Muscle layer of colon (tissue), 2 donors: Measurements from ENCODE around the gene PRKG1.

Experiments
- H3K27ac ChIP-seq: one replicate; pipeline ENCODE4 v1.7.0; 2013; ENCODE audit warnings: low read depth, mild to moderate bottlenecking, low read length, moderate library complexity
- H3K27me3 ChIP-seq, 2 donors: one replicate each; pipeline ENCODE4 v1.7.0; 2013; ENCODE audit warnings: low read length in 2 of 2, mild to moderate bottlenecking in 2 of 2; ENCODE audit not compliant: insufficient read depth in 2 of 2, control insufficient read depth in 1 of 2
- H3K36me3 ChIP-seq: one replicate; pipeline ENCODE4 v1.7.0; 2013; ENCODE audit warnings: mild to moderate bottlenecking, low read length; ENCODE audit not compliant: insufficient read depth
- H3K4me1 ChIP-seq: one replicate; pipeline ENCODE4 v1.7.0; 2013; ENCODE audit warnings: mild to moderate bottlenecking, low read length; ENCODE audit not compliant: insufficient read depth
- H3K4me3 ChIP-seq, 2 donors: one replicate each; pipeline ENCODE4 v1.7.0; 2013; ENCODE audit warnings: low read length in 2 of 2, low read depth in 1 of 2, mild to moderate bottlenecking in 1 of 2, moderate library complexity in 1 of 2
- H3K9ac ChIP-seq: one replicate; pipeline ENCODE4 v1.7.0; 2013; ENCODE audit warnings: low read length
- H3K9me3 ChIP-seq: one replicate; pipeline ENCODE4 v1.7.0; 2013; ENCODE audit warnings: mild to moderate bottlenecking, low read length
- donor health status: abdominal sarcoma.
- donor health status: Adenocarcinoma of cecum.

PRKG1 gene

DNA sequence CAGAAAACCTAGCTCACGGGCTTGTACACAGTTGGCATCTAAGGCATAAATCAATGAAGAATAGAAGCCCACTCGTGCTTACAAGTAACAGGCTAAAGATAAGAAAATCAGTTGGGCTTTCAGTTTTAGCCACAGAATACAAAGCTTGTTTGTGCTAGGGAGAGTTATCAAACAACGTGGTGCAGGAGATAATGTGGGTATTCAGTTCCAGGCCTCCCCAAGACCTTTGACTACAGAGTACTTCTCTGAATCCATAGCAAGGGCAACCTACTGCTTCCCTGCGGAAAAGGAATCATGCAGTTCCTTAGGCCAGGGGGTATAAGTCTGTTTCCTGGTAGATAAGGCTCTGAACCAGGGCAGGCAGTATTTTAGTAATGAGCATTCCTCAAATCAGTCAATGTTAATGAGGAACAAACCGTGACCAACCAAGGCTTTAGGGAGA lies 844.6 kb downstream of the PRKG1 start:
- H3K27ac ChIP-seq = no peak overlapping the region
- peaks cover 8% of the 10 kb centered on the region for H3K4me1 ChIP-seq
- H3K9ac ChIP-seq = no peak overlapping the region
- no peaks in the 10 kb centered on the region for H3K36me3 ChIP-seq
- no peaks in the 10 kb centered on the region for H3K9me3 ChIP-seq
- no peaks in the 10 kb centered on the region for H3K27me3 ChIP-seq
- no peak overlapping the region for H3K4me3 ChIP-seq

DNA sequence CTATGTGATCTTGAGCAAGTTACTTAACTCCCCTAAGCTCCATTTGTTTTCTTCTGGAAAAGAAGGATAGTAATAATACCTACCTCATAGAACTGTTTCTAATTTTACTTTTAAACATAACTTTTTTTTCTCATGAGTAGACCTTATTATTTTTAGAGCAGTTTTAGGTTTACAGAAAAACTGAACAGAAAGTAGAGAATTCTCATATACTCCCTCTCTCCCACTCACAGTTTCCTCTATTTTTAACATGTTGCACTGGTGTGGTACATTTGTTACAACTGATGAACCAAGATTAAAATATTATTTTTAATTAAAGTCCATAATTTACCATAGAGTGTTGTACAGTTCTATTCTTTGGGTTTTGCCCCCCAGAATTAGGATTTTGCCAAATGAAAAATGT lies 846.4 kb downstream of the PRKG1 start:
- Histone ChIP-seq H3K4me3 (no peak overlapping the region), H3K27ac (no peak overlapping the region), H3K4me1 (no peaks in the 10 kb centered on the region), H3K9ac (no peak overlapping the region), H3K36me3 (no peaks in the 10 kb centered on the region), H3K27me3 (no peaks in the 10 kb centered on the region), H3K9me3 (no peaks in the 10 kb centered on the region)

DNA sequence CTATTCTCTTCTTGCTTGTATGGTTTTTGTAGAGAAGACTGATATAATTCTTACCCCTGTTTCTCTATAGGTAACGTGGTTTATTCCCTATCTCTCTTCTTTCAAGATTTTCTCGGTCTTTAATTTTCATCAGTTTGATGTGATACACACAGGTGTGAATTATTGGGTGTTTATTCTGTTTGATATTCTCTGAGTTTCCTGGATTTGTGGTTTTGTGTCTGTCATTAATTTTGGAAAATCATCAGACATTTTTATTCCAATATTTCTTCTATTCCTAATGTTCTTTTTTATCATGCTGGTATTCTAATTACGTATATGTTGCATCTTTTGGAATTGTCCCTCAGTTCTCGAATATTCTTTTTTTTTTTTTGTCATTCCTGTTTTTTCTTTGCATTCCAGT lies 850.1 kb downstream of the PRKG1 start:
- Histone ChIP-seq H3K9me3 (no peaks in the 10 kb centered on the region), H3K4me3 (no peak overlapping the region), H3K36me3 (no peaks in the 10 kb centered on the region), H3K27me3 (no peaks in the 10 kb centered on the region), H3K4me1 (no peaks in the 10 kb centered on the region), H3K9ac (no peak overlapping the region), H3K27ac (no peak overlapping the region)

DNA sequence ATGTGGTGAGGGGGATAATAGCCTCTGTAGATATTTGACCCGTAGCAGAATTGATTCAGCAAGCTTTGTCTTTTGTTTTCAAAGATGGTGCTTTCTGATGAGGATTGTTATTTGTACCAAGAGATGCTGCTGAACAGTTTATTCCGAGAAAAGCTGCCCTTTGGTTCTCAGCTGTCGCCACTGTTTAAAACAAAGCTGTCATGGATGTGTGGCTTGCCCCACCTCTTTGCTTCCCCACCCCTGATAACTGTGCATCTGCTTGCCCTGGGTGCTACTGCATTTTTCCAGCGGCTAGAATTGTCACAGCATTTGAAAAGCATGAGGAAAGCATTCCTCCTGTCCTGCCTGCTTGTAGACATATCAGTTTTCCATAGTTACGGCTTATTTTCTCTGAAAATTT lies 852.0 kb downstream of the PRKG1 start:
- Histone ChIP-seq H3K9ac (no peak overlapping the region), H3K27me3 (no peaks in the 10 kb centered on the region), H3K36me3 (no peaks in the 10 kb centered on the region), H3K9me3 (no peaks in the 10 kb centered on the region), H3K4me3 (no peak overlapping the region), H3K4me1 (no peaks in the 10 kb centered on the region), H3K27ac (no peak overlapping the region)

DNA sequence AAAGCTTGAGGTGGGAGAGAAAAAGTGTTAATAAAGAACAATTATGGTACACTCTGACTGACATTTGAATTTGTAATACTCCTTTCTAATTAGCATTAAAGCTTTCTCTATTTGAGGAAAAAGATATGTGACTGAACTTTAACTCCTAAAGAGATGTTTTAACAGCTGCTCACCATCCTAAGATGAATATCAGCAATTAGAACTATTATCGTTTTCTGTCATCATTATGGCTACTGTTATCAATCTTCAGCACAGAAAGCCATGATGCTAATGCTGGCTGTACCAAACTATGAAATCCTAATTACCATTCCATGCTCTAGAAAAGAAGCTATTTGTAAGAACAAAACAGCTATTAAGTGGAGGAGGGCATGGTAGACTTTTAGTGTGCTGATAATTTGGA lies 853.9 kb downstream of the PRKG1 start:
- Histone ChIP-seq H3K9ac (no peak overlapping the region), H3K9me3 (no peaks in the 10 kb centered on the region), H3K4me1 (no peaks in the 10 kb centered on the region)

DNA sequence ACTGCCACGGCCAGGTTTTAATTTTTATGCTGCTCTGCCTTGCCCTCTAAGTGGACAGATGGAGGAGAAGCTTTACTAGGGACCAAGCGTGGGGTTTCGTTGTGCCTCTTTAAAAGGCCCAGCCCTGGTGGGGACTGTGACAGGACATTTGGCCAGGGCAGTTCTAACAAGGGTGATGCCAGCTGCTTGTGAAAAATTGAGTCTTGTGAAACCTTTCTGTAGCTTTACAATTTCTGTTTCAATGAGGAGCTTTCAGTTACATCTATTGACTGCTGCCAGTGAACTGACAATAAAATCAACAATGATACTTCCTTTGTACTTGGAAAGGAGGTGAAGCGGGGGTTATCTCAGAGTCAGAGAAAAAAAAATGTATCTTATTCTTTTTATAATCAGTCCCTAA lies 858.2 kb downstream of the PRKG1 start:
- no peaks in the 10 kb centered on the region for H3K9me3 ChIP-seq
- no peaks in the 10 kb centered on the region for H3K4me1 ChIP-seq
- no peak overlapping the region for H3K4me3 ChIP-seq
- H3K27ac ChIP-seq = no peak overlapping the region
- no peak overlapping the region for H3K9ac ChIP-seq
- no peaks in the 10 kb centered on the region for H3K36me3 ChIP-seq
- no peaks in the 10 kb centered on the region for H3K27me3 ChIP-seq

More for the DNA sequence above, 853.9 kb downstream of the PRKG1 start:
- Histone ChIP-seq H3K36me3 (no peaks in the 10 kb centered on the region), H3K4me3 (no peak overlapping the region), H3K27ac (no peak overlapping the region), H3K27me3 (no peaks in the 10 kb centered on the region)

DNA sequence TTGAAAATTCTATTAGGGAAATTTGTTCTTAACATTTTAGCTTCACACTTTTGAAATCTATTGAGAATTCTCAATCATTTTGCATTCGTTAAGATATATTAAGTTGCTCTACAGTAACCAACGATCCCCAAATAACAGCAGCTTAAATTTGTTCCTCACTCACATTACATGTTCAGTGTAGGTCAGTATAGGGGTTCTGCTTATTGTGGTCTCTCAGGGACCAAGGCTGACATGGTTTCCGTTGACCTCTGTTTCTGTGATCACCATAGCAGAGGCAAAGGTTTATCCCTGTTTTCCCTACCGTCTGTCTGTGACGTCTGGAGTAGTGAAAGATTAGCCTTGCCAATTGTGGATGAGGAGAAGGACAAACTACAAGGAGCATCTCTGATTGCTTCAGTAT lies 860.1 kb downstream of the PRKG1 start:
- H3K4me1 ChIP-seq = no peaks in the 10 kb centered on the region
- H3K27ac ChIP-seq = no peak overlapping the region
- H3K36me3 ChIP-seq = no peaks in the 10 kb centered on the region
- no peak overlapping the region for H3K9ac ChIP-seq
- H3K27me3 ChIP-seq = no peaks in the 10 kb centered on the region
- H3K9me3 ChIP-seq = no peaks in the 10 kb centered on the region
- H3K4me3 ChIP-seq = no peak overlapping the region

DNA sequence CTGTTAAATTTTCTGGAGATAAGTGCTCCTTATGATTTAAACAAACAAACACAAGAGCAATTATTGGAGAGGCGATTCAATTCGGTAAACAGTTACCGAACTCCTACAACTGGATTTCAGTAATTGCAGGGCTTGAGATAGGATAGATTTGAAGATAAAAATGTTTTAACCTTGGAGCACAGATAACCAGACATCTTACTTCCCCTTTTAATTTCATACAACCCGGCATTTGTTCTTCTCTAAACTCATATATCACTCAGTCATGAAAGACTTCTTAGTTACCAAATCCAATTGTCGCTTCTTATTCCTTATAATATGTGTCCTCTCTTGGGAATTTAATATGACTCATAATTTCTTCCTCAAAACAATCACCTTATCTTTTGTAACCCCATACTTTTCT lies 861.1 kb downstream of the PRKG1 start:
- H3K27ac ChIP-seq = no peak overlapping the region
- H3K4me1 ChIP-seq = no peaks in the 10 kb centered on the region
- no peaks in the 10 kb centered on the region for H3K27me3 ChIP-seq
- no peaks in the 10 kb centered on the region for H3K9me3 ChIP-seq
- no peak overlapping the region for H3K9ac ChIP-seq
- H3K36me3 ChIP-seq = no peaks in the 10 kb centered on the region
- H3K4me3 ChIP-seq = no peak overlapping the region

DNA sequence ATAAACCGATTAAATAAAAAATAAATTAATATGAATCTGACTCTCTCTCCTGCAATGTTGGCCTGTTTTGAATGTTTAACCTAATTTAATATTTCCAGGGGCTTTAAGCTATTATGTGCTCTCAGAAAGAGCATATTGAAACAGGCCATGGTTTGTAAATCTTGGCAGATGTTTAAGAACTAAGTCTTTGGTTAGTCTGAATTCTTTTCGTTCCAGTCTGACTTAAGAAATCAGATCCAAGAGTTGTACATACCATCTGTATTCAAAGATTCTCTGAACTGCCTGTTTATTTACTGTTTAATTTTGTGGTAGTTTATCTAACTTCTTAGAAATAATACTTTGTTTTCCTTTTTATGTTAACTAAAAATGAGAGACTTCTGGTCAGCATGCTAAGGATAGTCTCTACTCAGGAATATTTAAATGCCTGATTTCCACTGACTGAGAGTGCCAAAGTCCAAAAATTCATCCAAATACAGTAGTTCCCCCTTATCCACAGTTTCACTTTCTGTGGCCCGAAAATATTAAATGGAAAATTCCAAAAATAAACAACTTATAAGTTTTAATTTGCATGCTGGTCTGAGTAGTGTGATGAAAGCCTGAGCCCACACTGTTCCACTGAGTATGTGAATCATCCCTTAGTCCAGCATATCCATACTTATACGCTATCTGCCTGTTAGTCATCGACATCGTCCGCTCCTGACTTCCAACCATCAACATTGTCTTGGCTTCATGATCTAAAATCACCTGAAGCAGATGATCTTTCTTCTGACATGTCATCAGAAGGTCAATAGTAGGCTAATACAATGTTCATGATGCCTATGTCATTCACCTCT lies 863.2 kb downstream of the PRKG1 start:
- Histone ChIP-seq H3K36me3 (no peaks in the 10 kb centered on the region), H3K9me3 (no peaks in the 10 kb centered on the region), H3K9ac (no peak overlapping the region), H3K4me3 (no peak overlapping the region), H3K4me1 (no peaks in the 10 kb centered on the region), H3K27me3 (no peaks in the 10 kb centered on the region), H3K27ac (no peak overlapping the region)

DNA sequence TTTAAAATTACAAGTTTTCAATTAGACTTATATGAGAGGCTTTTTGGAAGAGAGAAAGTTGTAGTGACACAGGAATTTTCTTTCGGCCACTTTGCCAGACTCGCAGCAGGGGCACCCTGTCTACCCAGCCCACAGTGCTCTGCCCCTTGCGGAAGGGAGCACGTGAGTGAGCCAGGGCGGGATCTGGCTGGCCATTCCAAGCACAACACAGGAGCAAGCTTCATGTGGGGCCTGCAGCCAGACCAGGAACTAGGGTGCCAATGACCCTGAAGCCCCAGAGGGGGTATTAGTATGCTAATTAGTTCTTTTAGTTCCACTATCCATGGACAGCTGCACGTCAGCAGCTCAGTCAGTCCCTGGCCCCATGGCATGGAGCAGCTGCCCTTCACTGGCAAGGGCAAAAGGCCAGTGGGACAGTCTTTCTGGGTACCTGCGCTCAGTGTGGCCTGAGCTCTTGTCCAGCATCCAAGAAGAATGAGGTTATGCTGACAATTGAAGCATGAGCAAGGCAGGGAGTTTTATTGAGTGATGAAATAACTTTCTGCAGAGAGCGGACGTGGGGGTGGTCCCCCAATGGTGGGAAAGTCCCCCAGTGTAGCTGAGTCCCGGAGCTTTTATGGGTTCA lies 876.2 kb downstream of the PRKG1 start:
- Histone ChIP-seq H3K9ac (no peak overlapping the region), H3K27ac (no peak overlapping the region), H3K4me3 (no peak overlapping the region), H3K9me3 (no peaks in the 10 kb centered on the region), H3K4me1 (peaks cover 30% of the 10 kb centered on the region), H3K36me3 (no peaks in the 10 kb centered on the region), H3K27me3 (no peaks in the 10 kb centered on the region)

DNA sequence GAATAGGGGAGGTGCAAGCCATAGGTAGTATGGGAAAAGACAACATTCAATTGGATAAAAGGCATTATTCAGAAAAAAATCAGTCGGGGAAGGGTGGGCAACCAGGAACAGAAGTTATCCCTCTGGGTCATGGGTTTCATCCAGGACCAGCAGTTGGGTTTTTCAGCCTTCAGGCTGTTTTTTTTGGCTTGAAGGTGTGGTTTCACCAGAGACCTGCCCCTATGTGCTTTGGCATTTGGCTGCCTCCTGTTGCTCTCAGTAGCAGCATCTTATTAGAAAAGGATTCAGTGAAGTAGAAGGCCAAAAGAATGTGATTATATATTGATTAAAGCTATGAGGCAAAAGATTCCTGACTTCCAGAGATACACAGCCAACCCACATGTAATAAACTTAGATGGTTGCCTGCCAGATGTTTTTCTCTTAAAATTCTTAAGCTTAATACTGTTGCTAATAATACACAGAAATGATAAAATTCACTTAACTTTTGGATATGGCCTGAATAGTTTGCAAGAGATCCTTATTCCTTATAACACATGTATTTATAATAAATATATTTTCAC lies 876.8 kb downstream of the PRKG1 start:
- Histone ChIP-seq H3K4me3 (no peak overlapping the region), H3K9me3 (no peaks in the 10 kb centered on the region), H3K36me3 (no peaks in the 10 kb centered on the region), H3K27me3 (no peaks in the 10 kb centered on the region), H3K4me1 (peaks cover 30% of the 10 kb centered on the region), H3K27ac (no peak overlapping the region), H3K9ac (no peak overlapping the region)
